Fibroblast of peridontal ligament (primary cell): ENCODE measurements around the gene LGALS12.

Source experiments
- DNase-seq: peaks from one replicate; pipeline ENCODE4 v3.0.0-alpha.2; 2010; ENCODE audit errors: extremely low read depth

Gene LGALS12

DNA sequence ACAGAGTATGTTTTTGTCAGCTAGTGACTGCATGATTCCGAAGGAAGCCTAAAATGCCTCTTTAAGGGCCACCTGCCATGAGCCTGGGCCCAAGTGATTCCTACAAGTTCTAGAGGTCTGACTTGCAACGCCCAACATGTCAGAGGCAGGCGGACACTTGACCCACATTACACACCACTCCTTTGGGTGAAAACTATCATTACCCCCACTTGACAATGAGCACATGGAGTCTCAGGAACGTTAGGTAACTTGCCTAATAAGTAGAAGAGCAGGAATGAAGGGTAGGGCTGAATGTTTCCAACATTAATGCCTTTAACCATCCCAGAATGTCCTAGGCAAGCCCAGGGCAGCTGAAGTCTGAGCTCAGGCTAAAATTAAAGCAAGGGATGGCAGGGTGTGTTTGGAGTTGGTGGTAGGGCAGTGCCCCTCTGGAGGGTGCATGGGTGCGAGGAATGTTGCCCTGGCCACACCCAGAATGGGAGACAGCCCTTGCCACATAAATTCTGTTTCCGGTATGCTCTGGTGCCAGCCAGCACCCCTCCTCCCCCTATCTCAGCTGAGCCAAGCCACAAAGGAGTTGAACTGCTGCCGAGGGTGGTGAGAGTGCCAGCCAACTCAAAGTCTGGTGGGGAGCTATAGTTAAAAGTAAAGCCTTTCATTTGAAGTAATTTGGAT, 54.8 kb downstream of the LGALS12 start:
- DNase-seq: no peak

GRCh38 chr11:63563201-63564055, 57.5 kb downstream of the LGALS12 start, which contains the start of gene PLAAT2:
PLAAT2 (minus strand) TSS chr11:63563379; CDS start chr11:63563324, 55 bp downstream.
- no peak for DNase-seq

DNA sequence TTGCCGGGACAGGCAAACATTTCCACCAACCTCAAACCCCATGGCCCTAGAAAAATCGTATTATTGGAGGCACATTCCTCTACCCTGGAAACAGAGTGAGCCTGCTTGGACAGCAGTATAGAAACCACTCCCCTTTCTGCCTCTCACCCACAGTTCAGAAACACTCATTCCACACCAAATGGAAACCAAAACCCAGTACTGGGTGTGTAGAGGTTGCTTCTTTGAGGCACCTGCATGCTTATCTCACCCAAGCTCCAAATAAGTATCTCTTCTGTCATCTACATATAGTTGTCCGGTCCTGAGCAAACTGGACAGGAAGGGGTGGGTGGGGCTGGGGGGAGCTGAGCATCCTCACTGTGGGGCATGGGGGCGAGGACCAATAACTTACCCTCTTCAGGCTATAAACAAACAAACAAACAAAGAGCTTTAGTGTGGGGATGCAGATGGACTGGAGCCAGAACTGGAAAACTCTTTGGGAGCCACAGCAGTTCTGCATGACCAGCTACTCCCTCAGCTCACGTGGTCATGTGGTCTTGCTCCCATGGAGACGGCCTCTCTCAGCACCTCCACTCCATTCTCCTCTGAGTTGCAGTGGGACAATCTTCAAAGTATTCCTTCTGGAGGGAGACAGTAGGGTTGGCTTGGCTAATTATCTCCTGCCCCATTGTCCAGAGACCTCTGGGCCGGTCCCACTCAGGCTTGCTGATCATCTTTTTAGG, 58.3 kb downstream of the LGALS12 start:
- no peak for DNase-seq

GRCh38 chr11:63564784-63565350, 59.0 kb downstream of the LGALS12 start:
- DNase-seq: no peak
